Activated T-cell treated with anti-CD3 and anti-CD28 coated beads for 1 hour (primary cell): Measurements from ENCODE around the gene NEDD8.

ENCODE experiments used
- DNase-seq: peaks from one replicate; pipeline ENCODE4 v3.0.0-alpha.2; 2020; ENCODE audit warnings: low read depth

NEDD8 gene

GRCh38 chr14:24179961-24180796, 52.0 kb downstream of the NEDD8 start:
- DNase-seq = no peak

DNA sequence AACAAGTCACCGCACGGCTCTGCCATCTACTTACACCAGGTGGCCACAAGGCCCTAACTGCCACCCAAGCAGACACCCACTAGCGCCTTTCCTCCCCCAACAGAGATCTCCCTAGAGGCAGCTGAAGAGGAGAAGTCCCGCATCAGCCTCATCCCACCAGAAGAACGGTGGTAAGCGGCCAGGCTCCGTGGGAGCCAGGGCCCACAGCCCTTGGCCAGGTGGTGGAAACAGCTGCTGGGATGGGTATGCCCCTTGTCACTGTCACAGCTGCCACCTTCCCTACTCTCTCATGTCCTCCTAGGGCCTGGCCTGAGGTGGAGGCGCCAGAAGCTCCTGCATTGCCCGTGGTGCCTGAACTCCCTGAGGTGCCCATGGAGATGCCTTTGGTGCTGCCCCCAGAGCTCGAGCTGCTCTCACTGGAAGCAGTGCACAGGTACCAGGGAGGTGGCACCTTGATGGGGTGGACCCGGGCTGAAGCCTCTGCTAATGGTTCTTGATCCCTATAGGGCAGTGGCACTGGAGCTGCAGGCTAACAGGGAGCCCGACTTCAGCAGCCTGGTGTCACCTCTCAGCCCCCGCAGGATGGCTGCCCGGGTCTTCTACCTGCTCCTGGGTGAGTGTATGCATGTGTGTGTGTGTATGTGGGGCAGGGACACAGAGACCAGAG, 52.7 kb downstream of the NEDD8 start:
- no peak for DNase-seq

DNA sequence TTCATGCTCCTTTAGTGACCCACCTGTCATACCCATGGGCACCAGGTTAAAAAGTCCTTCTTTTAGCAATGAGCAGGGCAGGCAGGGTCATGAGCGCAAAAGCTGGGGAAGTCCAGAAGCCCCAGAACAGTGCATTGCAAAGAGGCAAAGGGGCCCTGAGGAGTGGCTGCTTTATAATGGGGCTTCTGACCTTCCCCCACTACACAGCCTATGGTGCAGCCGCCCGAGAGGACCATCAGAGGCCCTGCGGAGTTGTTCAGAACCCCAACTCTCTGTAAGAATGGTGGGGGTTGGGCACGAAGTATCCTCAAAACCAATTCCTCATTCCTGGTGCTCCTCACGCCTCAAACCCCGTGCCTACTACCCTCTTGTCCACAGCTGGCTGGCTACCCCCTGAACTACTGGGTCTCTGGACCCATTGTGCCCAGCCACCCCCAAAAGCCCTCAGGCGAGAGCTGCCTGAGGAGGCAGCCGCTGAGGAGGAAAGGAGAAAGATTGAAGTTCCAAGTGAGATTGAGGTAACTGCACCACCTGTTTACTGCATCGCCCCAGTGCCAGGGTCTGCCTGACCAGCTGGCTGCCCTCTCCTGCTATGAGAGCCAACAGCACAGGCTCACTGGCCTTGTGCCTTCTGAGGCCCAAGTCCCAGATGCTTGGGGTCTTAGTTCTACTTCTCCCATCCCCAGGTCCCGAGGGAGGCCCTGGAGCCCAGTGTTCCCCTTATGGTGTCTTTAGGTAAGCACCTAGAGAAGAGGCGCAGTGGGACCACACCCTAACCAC, 53.6 kb downstream of the NEDD8 start:
- DNase-seq = no peak

DNA sequence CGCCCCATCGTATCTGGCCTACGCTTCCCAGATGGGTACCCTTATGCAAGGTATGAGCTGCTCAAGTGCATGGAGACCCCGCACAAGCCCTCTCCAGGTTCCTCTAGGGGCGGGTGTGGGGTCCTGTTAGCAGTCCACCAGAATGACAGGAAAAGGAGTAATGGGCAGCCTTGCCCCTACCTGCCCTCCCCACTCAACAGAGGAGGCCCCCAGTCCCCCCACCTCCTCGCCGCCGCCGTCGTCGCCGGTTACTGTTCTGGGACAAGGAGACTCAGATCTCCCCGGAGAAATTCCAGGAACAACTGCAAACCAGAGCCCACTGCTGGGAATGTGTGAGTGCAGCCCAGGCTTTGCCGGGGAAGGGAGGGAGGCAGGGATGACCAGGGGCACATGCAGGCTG, 54.3 kb downstream of the NEDD8 start:
- no peak for DNase-seq

DNA sequence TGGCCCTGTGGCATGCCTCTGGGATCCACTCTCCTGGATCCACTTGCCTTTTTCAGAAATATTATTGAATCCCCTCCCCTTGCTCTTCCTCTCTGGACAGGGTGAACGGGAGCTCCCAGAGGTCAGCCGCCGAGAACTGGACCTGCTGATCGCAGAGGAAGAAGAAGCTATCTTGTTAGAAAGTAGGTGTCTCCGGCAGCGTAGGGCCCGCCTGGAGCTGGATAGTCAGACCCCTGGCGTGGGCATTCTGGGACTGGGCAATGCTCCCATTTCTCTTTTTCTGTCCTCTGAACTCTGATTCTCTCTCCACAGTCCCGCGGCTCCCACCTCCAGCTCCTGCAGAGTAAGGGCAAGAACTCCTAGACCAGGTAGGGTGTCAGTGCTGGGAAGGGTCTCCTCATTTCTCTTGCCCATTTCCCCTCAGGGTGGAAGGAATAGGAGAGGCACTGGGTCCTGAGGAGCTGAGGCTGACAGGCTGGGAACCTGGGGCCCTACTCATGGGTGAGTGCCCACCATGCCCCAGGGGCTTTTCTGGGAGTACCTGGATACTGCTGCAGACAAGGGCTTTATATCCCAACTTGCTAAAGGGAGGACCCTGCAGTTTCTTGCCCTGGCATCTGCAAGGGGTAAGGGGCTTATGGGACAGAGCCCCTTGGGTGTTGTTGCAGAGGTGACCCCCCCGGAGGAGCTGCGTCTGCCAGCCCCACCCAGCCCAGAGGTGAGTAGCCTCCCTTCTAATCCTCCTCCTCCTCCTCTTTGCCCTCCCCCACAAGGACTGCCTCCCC, 54.9 kb downstream of the NEDD8 start:
- no peak for DNase-seq

DNA sequence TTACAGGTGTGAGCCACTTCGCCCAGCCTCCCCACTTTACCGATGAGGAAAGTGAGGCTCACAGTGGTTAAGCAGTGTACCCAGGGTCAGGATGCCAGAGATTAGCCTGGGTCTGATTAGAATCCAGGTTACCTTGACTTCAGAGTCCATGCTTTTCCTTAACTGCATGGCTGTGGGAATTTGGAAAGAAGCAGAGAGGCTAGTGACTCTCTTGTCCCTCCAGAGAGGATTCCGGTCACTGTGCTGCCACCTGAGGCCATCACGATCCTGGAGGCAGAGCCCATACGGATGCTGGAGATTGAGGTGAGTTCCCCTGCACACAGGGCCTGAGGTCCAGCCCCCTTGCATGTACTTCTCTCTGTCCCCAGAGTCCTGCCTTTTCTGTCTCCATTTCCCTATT, 55.6 kb downstream of the NEDD8 start:
- no peak for DNase-seq

DNA sequence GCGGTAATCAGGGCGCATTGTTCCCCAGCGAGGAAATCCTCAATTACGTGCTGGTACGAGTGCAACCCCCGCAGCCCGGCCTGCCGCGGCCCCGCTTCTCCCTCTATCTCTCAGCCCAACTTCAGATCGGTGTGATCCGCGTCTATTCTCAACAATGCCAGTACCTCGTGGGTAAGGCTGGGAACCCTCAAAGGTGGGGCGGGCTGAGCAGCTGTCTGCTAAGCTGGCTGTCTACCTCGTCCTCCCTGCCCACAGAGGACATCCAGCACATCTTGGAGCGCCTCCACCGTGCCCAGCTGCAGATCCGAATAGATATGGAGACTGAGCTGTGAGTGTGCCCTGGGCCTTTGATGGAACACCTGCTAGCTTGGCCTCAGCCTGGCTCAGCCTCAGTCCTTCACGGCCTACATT, 59.3 kb downstream of the NEDD8 start:
- no peak for DNase-seq

- no peak for DNase-seq
These were observed 59.8 kb downstream of the NEDD8 start for GRCh38 chr14:24172261-24172860.

DNA sequence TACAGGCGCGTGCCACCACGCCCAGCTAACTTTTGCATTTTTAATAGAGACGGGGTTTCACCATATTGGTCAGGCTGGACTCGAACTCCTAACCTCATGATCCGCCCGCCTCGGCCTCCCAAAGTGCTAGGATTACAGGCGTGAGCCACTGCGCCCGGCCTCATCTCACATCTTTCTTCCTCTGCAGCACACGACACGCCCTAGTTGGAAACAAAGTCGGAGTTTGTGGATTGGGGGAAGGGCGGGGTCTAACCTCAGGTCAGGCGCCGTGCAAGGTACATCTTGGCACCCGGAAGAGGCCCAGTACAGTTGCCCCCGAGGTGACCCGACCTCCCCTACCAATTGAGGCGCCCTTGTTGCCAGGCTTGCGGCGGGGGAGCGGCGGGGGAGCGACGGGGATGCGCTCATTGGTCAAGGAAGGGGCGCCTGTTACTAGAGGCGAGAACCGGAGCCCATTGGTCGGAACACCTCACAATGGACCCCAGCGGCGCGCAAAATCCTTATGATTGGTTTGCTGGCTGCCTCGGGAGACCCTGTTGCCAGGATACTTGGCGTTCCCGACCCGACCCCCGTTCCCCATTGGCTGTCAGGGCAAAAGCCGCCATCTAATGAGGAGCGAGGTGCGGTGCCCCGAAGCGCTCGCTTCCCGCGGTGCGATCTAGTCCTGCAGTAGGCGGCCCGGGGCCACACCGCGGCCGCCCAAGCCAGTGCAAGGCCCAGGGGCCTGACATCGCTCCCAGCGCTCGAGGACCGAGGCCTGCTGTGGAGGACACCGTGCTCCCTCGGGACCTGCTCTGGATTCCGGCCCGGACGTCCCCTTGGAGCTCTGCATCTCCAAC, 60.5 kb downstream of the NEDD8 start, which contains the start of gene REC8:
Gene REC8, plus strand, starts transcription at position 659 of the 839 bp plus-strand sequence. CDS start 473 bp downstream, outside the sequence.
- DNase-seq = peak; percentile 59

DNA sequence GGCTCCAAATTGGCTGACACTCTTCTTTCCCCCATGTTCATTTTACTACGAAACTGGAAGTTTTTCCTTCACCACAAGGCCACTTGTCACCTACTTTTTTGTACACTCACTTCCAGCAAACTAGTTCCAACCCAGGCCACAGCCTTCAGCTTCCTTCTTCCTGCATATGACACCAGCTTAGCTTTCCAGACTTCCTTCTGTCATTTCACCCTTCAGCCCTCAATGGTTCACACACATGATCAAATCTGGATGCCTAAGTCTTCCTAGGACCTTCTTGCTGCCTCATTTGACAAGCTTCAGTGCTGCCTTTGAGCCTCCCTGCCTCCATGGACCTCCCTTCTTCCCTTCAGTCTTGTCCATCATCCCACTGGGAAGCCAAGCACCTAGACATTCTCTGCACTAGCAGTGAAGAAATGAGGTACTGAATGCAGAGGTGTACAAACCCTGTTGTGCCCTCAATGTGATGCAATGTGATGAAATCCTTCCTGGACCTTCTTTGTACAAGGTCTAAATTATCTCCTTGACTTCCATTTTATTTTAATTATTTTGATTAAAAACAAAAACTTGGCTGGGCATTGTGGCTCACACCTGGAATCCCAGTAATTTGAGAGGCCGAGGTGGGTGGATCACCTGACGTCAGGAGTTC, 64.6 kb downstream of the NEDD8 start:
- no peak for DNase-seq
